HG02970 (cell line): ENCODE data around the gene MAN1C1.

Experiments used
- ATAC-seq: cut with Tn5 transposase; IDR thresholded peaks from one replicate; pipeline ENCODE4 v1.9.1; 2021; ENCODE audit warnings: mild to moderate bottlenecking, moderate library complexity, moderate number of reproducible peaks; ENCODE audit not compliant: unreplicated experiment, low FRiP score

The MAN1C1 gene

GRCh38 chr1:25673962-25674806, 57.6 kb downstream of the MAN1C1 start:
- ATAC-seq: no peak

DNA sequence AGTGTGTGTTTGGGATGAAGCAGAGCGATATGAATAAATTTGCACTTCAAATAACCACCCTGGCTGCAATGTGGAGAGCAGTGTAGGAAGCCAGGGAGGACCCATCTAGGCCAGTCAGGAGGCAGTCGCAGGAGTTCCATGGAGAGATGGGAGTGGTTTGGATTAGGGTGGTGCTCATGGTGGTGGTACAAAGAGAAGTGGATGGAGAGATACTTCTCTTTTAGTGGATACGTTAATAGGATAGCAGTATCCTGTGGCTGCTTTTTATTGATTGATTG, 58.2 kb downstream of the MAN1C1 start:
- ATAC-seq: no peak

GRCh38 chr1:25675729-25676476, 59.3 kb downstream of the MAN1C1 start:
- peak; percentile 82 for ATAC-seq

- ATAC-seq: no peak
These were observed 59.9 kb downstream of the MAN1C1 start for GRCh38 chr1:25676488-25676887.

DNA sequence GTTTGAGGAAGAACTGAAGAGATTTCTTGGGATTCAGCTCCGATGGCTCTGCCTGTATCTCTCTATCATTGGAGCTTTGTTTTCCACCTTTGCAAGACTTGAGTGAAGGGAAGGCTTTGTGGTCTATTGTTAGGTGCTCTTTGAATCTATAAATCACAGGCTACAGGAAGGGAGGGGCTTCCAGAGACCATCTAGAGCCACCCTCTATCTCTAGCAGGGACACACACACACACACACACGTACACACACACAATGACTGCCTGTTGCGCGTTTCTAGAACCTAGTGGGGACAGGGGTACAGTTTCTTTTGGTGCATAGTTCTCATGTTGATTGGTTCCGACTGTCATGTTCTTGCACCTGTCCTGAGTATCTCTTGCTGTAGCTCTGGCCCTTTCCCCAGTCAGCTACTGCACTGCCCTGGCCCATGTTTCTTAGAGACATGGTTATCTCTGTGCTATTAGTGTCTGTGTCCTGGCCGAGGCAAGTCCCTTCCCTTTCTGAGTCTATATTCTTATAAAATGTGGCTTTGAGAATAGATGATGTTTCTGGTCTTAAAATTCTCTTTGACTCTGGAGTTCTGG, 60.7 kb downstream of the MAN1C1 start:
- no peak for ATAC-seq

GRCh38 chr1:25679171-25679570, 62.6 kb downstream of the MAN1C1 start:
- no peak for ATAC-seq

DNA sequence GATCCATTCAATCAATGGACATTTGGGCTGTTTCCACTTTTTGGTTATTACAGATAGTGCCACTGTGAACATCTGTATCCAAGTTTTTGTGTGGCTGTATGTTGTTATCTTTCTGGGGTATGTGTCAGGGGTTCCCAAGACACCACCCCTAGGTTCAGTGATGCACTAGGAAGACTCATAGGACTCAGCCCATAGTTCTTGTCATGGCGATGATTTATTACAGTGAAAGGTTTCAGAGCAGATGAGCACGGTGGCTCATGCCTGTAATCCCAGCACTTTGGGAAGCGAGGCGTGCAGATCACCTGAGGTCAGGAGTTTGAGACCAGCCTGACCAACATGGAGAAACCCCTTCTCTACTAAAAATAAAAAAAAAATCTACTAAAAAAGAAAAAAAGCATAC, 64.1 kb downstream of the MAN1C1 start:
- no peak for ATAC-seq

DNA sequence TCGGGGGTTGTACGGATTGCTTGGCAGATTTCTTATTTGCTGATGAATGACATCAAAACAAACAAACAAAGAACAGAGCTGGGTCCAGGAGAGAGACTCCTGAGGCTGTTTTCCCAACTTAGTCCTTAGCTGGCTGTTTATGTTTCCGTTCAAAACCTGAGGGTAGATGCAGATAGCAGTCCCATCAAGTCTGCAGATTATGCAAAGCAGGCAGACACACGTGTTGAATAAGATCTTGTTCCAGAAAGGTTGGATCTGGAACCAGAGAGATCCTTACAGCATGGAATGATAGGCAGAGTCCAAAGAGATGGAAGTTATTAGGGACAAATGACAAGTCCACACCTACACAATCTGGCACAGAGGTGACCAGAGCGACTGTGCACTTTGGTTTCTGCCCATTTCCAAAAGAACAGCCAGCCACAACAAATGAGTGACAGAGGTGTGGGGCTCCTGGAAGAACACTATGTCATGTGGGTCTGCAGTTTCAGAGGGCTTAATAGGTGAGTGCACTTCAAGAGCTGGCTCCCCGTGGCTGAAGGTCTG, 65.5 kb downstream of the MAN1C1 start:
- ATAC-seq: no peak

DNA sequence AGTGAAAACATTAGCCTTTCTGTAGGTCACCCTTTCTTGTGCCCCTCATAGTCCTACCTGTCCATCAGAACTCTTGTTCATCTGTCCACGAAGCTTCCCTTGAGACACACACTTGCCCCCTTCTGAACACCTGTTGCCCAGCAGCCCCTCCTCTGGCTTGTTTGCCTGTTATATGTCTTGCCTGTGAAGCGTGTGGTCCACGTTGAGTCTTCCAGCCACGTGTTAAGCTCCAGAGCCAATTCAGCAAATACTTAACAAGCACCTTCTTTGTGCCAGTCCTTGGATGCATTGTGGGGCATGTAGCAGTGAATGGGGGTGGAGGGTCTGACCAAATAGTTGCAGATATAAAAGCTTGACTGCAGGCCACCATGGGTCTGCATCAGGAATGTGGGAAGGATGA, 66.6 kb downstream of the MAN1C1 start:
- no peak for ATAC-seq

- ATAC-seq: no peak
These were observed 67.1 kb downstream of the MAN1C1 start for GRCh38 chr1:25683731-25684130.

DNA sequence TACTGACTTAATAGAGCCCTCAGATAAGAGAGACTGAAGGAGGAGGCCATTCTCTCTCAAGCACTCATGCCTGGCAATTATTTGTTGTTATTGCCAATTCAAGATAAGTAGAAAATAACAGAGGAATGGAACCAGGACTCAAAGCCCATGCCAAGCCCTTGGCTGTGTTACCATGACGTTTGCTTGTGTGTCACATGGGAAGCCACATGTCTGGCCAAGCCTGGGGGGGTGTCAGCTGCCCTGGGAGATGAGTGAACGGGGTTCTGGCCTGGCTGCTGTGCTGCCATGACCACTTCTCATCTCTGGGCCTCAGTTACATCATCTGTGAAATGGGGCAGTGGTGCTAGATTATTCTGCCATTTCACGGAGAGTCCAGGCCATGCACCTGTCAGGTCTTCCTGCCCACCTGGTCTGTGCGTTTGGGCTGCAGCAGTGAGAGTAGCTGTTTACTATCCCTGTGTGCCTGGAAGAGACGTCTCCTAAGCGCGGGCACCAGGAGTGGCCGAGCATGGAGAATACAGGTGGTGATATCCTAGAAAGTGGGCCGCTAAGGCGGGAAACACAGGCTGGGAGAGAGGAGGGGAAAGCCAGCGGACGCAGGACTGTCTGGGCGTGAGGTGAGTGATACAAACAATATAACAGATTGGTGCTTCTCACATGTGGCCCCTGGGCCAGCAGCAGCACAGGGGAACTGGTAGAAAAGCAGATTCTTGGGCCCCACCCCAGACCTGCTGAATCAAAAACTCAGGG, 67.8 kb downstream of the MAN1C1 start:
- no peak for ATAC-seq

GRCh38 chr1:25685211-25685750, 68.7 kb downstream of the MAN1C1 start:
- ATAC-seq: no peak

DNA sequence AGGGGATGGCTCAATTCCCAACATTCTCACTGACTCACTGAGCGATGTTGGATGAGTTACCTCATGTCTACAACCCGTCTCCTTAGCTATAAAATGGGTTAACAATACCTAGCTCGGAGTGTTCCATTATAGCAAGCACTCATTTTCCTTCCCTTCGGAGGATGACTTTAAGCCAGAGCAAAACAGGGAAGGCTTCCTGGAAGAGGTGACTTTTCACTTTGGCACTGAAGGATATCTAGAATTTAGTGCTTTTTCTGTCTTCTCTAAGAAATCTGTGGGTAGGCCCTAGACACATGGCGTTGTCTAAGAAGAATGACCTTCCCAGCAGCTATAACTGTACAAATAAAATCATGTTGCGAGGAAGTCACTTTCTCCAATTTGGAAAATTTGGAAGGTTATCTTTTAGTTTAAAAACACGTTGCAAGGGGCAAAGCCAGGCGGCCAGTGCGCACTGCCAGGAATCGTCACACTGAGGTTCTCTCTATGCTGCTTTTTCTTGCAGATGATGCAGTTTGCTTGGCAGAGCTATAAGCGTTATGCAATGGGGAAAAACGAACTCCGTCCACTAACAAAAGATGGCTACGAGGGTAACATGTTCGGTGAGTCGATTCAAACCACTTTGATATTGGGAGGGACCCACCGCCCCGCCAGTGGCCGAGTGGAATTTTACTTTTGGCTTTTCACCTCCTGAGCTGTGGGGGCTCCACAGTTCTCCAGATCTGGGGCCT, 69.5 kb downstream of the MAN1C1 start:
- ATAC-seq: no peak

DNA sequence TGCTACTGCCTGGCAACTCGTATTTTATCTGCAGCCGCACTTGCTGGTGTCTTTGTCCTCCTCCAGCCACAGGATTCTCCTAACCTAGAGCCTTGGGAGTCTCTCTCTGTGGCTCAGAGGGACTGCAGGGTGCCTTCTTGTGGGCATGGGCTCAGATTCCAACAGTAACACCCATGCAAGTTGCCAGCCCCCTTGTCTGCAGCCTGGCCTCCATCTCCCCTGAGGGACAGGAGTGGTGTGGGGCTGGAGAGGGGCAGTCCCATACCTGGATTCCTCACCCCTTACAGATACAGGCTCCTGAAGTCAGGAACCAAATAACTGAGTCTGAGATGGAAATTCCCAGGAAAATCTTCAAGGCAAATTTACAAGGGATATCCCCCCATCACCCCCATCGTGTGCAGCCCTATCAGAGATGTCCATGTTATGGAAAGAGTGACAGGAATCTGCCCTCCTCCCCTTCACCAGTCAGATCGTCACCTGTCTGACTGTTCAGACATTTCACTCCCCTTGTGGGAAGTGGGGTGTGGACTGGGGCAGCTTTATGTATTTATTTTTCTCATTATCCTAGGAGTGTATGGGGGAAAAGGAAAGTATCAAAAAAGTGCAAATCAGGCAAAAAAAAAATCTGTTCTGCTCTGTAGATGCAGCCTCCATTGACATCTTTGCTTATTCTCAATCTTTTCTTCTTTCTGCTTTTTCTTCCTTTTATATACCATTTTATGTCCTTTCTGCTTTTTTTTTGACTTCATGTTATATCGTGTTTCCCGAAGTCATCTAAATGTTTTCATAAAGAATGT, 70.8 kb downstream of the MAN1C1 start:
- no peak for ATAC-seq

DNA sequence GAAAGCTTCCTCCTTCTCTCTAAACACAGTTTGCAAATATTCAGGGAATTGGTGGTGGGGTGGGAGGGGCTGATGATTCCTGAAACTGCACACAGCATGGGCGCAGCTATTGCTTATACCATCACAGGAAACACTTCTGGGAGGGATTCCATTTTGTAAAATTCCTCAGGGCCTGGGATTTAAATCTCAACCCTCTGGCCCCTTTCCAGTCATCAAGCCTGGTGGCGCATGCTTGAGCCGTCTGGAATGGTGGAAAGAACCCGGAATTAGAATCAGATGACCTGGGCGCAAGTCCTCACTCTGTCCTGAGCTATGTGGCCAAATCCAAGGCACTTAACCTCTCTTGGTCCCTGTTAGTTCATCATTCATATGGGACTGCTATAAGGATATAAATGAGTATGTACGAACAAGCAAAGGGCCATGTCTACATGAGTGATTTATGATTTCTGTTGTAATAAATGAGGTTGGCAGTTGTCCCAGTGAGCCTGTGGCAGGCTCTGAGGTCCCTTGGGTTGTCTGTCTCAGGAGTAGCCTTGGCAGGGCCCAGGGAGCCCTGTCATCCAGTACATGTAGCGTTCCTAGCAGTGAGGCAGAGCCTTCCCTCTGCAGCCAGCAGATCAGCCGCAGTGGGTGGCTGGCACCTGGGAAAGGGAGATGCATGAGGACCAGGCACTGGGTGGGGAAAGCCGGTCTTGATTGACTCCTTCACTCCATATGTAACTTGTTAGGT, 72.0 kb downstream of the MAN1C1 start:
- ATAC-seq: no peak

GRCh38 chr1:25689686-25690381, 73.2 kb downstream of the MAN1C1 start:
- no peak for ATAC-seq

GRCh38 chr1:25690396-25690956, 73.9 kb downstream of the MAN1C1 start:
- no peak for ATAC-seq
